Subcutaneous abdominal adipose tissue (tissue), 5 donors: Measurements from ENCODE around the gene NELL1.

Experiments used
- H3K27ac ChIP-seq: one replicate; pipeline ENCODE4 v1.7.0; 2013; ENCODE audit warnings: low read depth, mild to moderate bottlenecking, inconsistent platforms, low read length, moderate library complexity
- H3K27me3 ChIP-seq, 5 donors: one replicate each; pipeline ENCODE4 v1.7.0; 2013; ENCODE audit warnings: low read length in 5 of 5, inconsistent platforms in 1 of 5; ENCODE audit not compliant: control insufficient read depth in 5 of 5, insufficient read depth in 4 of 5
- H3K36me3 ChIP-seq, 5 donors: one replicate each; pipeline ENCODE4 v1.7.0; 2013; ENCODE audit warnings: low read length in 5 of 5; ENCODE audit not compliant: control insufficient read depth in 5 of 5, insufficient read depth in 5 of 5
- H3K4me1 ChIP-seq, 5 donors: one replicate each; pipeline ENCODE4 v1.7.0; 2013; ENCODE audit warnings: low read length in 5 of 5, mild to moderate bottlenecking in 3 of 5, moderate library complexity in 1 of 5; ENCODE audit not compliant: control insufficient read depth in 5 of 5, insufficient read depth in 5 of 5
- H3K4me3 ChIP-seq, 5 donors: one replicate each; pipeline ENCODE4 v1.7.0; 2013; ENCODE audit warnings: low read length in 5 of 5, low read depth in 1 of 5
- H3K9ac ChIP-seq, 5 donors: one replicate each; pipeline ENCODE4 v1.7.0; 2013; ENCODE audit warnings: low read length in 5 of 5, mild to moderate bottlenecking in 4 of 5, moderate library complexity in 3 of 5
- H3K9me3 ChIP-seq, 5 donors: one replicate each; pipeline ENCODE4 v1.7.0; 2013; ENCODE audit warnings: low read length in 5 of 5; ENCODE audit not compliant: control insufficient read depth in 5 of 5
- donor health status: healthy.
- donor health status: healthy.
- donor health status: healthy.
- donor health status: healthy.
- donor health status: healthy.

The NELL1 gene

GRCh38 chr11:21476588-21476987 lies 807.2 kb downstream of the NELL1 start:
- no peak overlapping the region for H3K27ac ChIP-seq
- no peak overlapping the region for H3K9ac ChIP-seq
- peaks cover 0 to 2% (median 0%) of the 10 kb centered on the region in 5 donors for H3K27me3 ChIP-seq
- no peak overlapping the region for H3K4me3 ChIP-seq
- H3K4me1 ChIP-seq = no peaks in the 10 kb centered on the region
- H3K36me3 ChIP-seq = no peaks in the 10 kb centered on the region
- H3K9me3 ChIP-seq = no peaks in the 10 kb centered on the region

GRCh38 chr11:21480240-21480639 lies 810.9 kb downstream of the NELL1 start:
- H3K27ac ChIP-seq = no peak overlapping the region
- H3K9ac ChIP-seq = no peak overlapping the region
- H3K9me3 ChIP-seq = no peaks in the 10 kb centered on the region
- no peak overlapping the region for H3K4me3 ChIP-seq
- H3K4me1 ChIP-seq = no peaks in the 10 kb centered on the region
- peaks cover 0 to 2% (median 0%) of the 10 kb centered on the region in 5 donors for H3K27me3 ChIP-seq
- H3K36me3 ChIP-seq = no peaks in the 10 kb centered on the region

DNA sequence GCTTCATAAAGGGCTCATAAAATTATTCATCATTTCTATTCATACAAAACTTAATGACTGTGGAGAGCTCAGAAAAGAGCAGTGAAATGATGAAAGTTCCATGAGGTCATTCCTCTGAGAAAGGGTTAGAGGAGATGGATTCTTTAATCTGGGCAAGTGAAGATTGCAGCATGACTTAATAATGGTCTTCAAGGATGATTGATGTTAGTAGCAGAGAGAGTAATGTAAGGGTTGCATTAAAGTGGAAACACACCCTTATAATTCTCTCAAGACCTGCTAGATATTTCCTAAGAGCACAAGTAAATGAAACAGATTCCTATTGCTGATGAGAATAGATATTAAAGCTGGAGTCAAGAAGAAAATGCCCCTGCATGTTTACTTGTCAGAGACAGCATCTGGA lies 811.9 kb downstream of the NELL1 start:
- Histone ChIP-seq H3K27ac (no peak overlapping the region), H3K4me3 (no peak overlapping the region), H3K27me3 (peaks cover 0 to 2% (median 0%) of the 10 kb centered on the region in 5 donors), H3K36me3 (no peaks in the 10 kb centered on the region), H3K9ac (no peak overlapping the region), H3K9me3 (no peaks in the 10 kb centered on the region), H3K4me1 (no peaks in the 10 kb centered on the region)

DNA sequence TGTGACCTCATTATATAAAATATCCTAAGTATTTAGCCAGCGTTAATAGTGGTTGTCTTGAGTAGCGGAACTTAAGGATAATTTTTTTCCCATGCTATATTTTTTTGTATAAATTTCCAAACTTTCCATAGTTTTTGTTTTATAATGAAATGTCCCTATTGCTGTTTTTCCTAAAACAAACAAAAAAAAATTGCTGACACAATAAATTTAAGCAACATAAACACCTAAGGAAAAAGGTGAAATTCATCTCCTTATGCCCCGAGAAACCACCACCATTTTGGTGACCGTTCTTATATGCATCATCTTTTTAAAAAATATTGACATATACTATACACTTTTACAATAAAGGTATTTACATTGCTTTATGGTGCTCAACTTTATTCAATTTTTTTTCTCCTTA lies 814.7 kb downstream of the NELL1 start:
- Histone ChIP-seq H3K4me1 (no peaks in the 10 kb centered on the region), H3K4me3 (no peak overlapping the region), H3K9me3 (no peaks in the 10 kb centered on the region), H3K27ac (no peak overlapping the region), H3K9ac (no peak overlapping the region), H3K36me3 (no peaks in the 10 kb centered on the region), H3K27me3 (no peaks in the 10 kb centered on the region)

GRCh38 chr11:21485006-21485405 lies 815.6 kb downstream of the NELL1 start:
- no peaks in the 10 kb centered on the region for H3K9me3 ChIP-seq
- H3K4me1 ChIP-seq = no peaks in the 10 kb centered on the region
- no peaks in the 10 kb centered on the region for H3K36me3 ChIP-seq
- H3K4me3 ChIP-seq = no peak overlapping the region
- H3K9ac ChIP-seq = no peak overlapping the region
- H3K27ac ChIP-seq = no peak overlapping the region
- H3K27me3 ChIP-seq = no peaks in the 10 kb centered on the region

DNA sequence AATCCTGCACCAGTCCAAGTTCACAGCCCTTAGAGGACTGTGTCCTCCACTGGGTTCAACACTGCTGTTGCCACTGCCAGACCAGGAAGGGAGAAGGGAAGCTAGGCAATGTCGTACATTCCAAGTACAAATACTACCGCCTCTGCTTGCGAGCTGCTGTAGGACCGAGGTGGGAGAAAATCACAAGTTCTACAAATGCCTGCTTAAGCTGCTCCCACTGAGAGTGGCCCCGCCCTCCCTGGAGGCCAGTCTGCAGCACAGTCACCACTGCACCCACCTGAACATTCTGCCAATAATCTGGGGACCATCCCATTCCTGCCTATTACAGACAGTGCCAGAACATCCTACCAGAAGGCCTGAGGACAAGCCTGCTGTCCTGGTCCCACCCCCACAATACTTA lies 816.0 kb downstream of the NELL1 start:
- no peaks in the 10 kb centered on the region for H3K4me1 ChIP-seq
- no peaks in the 10 kb centered on the region for H3K36me3 ChIP-seq
- no peak overlapping the region for H3K9ac ChIP-seq
- no peak overlapping the region for H3K27ac ChIP-seq
- H3K9me3 ChIP-seq = peaks cover 0 to 2% (median 0%) of the 10 kb centered on the region in 5 donors
- no peaks in the 10 kb centered on the region for H3K27me3 ChIP-seq
- H3K4me3 ChIP-seq = no peak overlapping the region

- H3K27ac ChIP-seq = no peak overlapping the region
- no peaks in the 10 kb centered on the region for H3K27me3 ChIP-seq
- H3K4me1 ChIP-seq = no peaks in the 10 kb centered on the region
- H3K9ac ChIP-seq = no peak overlapping the region
- no peaks in the 10 kb centered on the region for H3K36me3 ChIP-seq
- H3K9me3 ChIP-seq = peaks cover 0 to 8% (median 0%) of the 10 kb centered on the region in 5 donors
- H3K4me3 ChIP-seq = no peak overlapping the region
Observed at GRCh38 chr11:21489416-21490115, 820.2 kb downstream of the NELL1 start.

DNA sequence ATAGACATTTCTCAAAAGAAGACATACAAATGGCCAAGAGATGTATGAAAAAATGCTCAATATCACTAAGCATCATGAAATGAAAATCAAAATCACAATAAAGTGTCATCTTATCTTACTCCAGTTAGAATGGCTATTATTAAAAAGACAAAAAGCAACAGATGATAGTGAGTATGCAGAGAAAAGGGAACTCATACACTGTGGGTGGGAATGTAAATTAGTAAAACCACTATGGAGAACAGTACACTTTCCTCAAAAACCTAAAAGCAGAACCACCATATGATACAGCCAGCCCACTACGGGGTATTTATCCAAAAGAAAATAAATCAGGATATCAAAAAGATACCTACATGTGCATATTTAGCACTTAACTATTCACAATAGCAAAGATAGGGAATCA lies 823.5 kb downstream of the NELL1 start:
- H3K4me1 ChIP-seq = no peaks in the 10 kb centered on the region
- no peak overlapping the region for H3K27ac ChIP-seq
- H3K9me3 ChIP-seq = peaks cover 0 to 8% (median 0%) of the 10 kb centered on the region in 5 donors
- no peaks in the 10 kb centered on the region for H3K36me3 ChIP-seq
- no peak overlapping the region for H3K9ac ChIP-seq
- H3K4me3 ChIP-seq = no peak overlapping the region
- H3K27me3 ChIP-seq = no peaks in the 10 kb centered on the region

- Histone ChIP-seq H3K27me3 (no peaks in the 10 kb centered on the region), H3K4me3 (no peak overlapping the region), H3K4me1 (no peaks in the 10 kb centered on the region), H3K36me3 (no peaks in the 10 kb centered on the region), H3K9me3 (peaks cover 0 to 8% (median 0%) of the 10 kb centered on the region in 5 donors), H3K9ac (no peak overlapping the region), H3K27ac (no peak overlapping the region)
Observed at GRCh38 chr11:21494946-21495345, 825.6 kb downstream of the NELL1 start.

- no peak overlapping the region for H3K27ac ChIP-seq
- H3K36me3 ChIP-seq = no peaks in the 10 kb centered on the region
- H3K9me3 ChIP-seq = peaks cover 0 to under 1% (median 0%) of the 10 kb centered on the region in 5 donors
- no peaks in the 10 kb centered on the region for H3K27me3 ChIP-seq
- no peak overlapping the region for H3K4me3 ChIP-seq
- no peak overlapping the region for H3K9ac ChIP-seq
- H3K4me1 ChIP-seq = no peaks in the 10 kb centered on the region
Observed at GRCh38 chr11:21495879-21496278, 826.5 kb downstream of the NELL1 start.
